Measurements from ENCODE around the gene ZFAND3. TPM values are rescaled to one million over a fixed set of nuclear protein-coding genes. Genes with fewer than 3 reads are reported as not detected.

Gene ZFAND3
- polyA plus RNA-seq, 2 of the 4 experiments (the other 2 are of a cell fraction): 12.0 to 50.0 TPM

- 77% methylated on average over 1 of the region's 1 CpG for WGBS (ENCODE audit: missing lambda C conversion rate)
- no peak overlapping the region for H3K4me3 ChIP-seq
- ChIA-PET CTCF (no interaction called here), POLR2A (no interaction called here)
- peak in 1 of 2 experiments; percentile 4 for DNase-seq (ENCODE audit: low read depth in 1 of 2, low spot score in 1 of 2)
- H3K4me2 ChIP-seq: peak overlapping the region; percentile 38
- ATAC-seq: no peak
- H3K9me3 ChIP-seq: no peaks in the 10 kb centered on the region
- no peak for FAIRE-seq
- TF ChIP-seq EHF (CRISPR knock-in tag; IDR thresholded peaks at IDR 0.05) (no peak), ELK1 (IDR thresholded peaks at IDR 0.05; ENCODE audit: low read depth, low read length) (no peak), CEBPB (IDR thresholded peaks at IDR 0.05) (no peak), SREBF2 (IDR thresholded peaks at IDR 0.05) (no peak), JUN (IDR thresholded peaks at IDR 0.05) (no peak), HMGXB4 (CRISPR knock-in tag; IDR thresholded peaks at IDR 0.05; ENCODE audit: borderline replicate concordance) (no peak)
- TF ChIP-seq, protein P1, sequence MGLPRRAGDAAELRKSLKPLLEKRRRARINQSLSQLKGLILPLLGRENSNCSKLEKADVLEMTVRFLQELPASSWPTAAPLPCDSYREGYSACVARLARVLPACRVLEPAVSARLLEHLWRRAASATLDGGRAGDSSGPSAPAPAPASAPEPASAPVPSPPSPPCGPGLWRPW (IDR thresholded peaks at IDR 0.05): no peak
- no peak overlapping the region for H3K27ac ChIP-seq
- H3K4me1 ChIP-seq: peaks cover 55% of the 10 kb centered on the region
Measured at GRCh38 chr6:37987018-37987417, 167.5 kb downstream of the ZFAND3 start.

GRCh38 chr6:37987559-37987958, 168.0 kb downstream of the ZFAND3 start:
- FAIRE-seq (no peak), DNase-seq (ENCODE audit: low read depth in 1 of 2, low spot score in 1 of 2) (no peak), ATAC-seq (no peak)
- ChIA-PET CTCF (no interaction called here), POLR2A (no interaction called here)
- TF ChIP-seq RCOR1 (IDR thresholded peaks at IDR 0.05; ENCODE audit: low read depth, low read length) (no peak), POLR2AphosphoS2 (conservative IDR thresholded peaks at IDR 0.05; ENCODE audit: low read length) (no peak), EP300 (IDR thresholded peaks at IDR 0.05) (no peak), NPAS2 (CRISPR knock-in tag; IDR thresholded peaks at IDR 0.05; ENCODE audit: borderline replicate concordance) (no peak), FOSB (CRISPR knock-in tag; IDR thresholded peaks at IDR 0.05) (no peak), ESRRA (IDR thresholded peaks at IDR 0.05; ENCODE audit: borderline replicate concordance, low read length) (no peak), HMGXB4 (CRISPR knock-in tag; IDR thresholded peaks at IDR 0.05; ENCODE audit: borderline replicate concordance) (no peak), CHD2 (IDR thresholded peaks at IDR 0.05; ENCODE audit: low read length, partially characterized antibody) (no peak), ZC3H11A (IDR thresholded peaks at IDR 0.05) (no peak), EHMT2 (IDR thresholded peaks at IDR 0.05; ENCODE audit: low read depth) (no peak), HEYL (CRISPR knock-in tag; IDR thresholded peaks at IDR 0.05) (no peak), CBX8 (IDR thresholded peaks at IDR 0.05) (no peak), CBX2 (IDR thresholded peaks at IDR 0.05; ENCODE audit: borderline replicate concordance, low read depth) (no peak), KDM1A (IDR thresholded peaks at IDR 0.05; ENCODE audit: low read depth) (no peak), BHLHE40 (IDR thresholded peaks at IDR 0.05; ENCODE audit: low read depth, low read length) (no peak), KDM5A (IDR thresholded peaks at IDR 0.05) (no peak)
- TF ChIP-seq, protein P2, sequence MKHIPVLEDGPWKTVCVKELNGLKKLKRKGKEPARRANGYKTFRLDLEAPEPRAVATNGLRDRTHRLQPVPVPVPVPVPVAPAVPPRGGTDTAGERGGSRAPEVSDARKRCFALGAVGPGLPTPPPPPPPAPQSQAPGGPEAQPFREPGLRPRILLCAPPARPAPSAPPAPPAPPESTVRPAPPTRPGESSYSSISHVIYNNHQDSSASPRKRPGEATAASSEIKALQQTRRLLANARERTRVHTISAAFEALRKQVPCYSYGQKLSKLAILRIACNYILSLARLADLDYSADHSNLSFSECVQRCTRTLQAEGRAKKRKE (CRISPR knock-in tag; IDR thresholded peaks at IDR 0.05; ENCODE audit: low read depth): no peak
- Histone ChIP-seq H3K9me3 (no peaks in the 10 kb centered on the region), H3K4me1 (peaks cover 60% of the 10 kb centered on the region), H3K4me2 (peak overlapping the region; percentile 38), H3K27ac (no peak overlapping the region), H3K4me3 (no peak overlapping the region)
- WGBS (ENCODE audit: missing lambda C conversion rate): 75% methylated on average over 2 of the region's 2 CpGs

All from A549 (cell line).